GM12875 (cell line): ENCODE data around the gene GADL1.

Experiments
- H3K4me3 ChIP-seq: one replicate; pipeline ENCODE4 v1.5.1; 2011; ENCODE audit warnings: low read depth, low read length, control low read depth
- TF ChIP-seq, protein P1 (sequence below): IDR thresholded peaks from 2 replicates; pipeline ENCODE4 v1.5.1; 2011; ENCODE audit warnings: low read depth, mild to moderate bottlenecking, control low read depth, inconsistent platforms, low read length, moderate library complexity, borderline replicate concordance; ENCODE audit not compliant: insufficient read depth

GADL1 gene

GRCh38 chr3:30681649-30682211 is 212.7 kb downstream of the GADL1 start:
- no peak overlapping the region for H3K4me3 ChIP-seq
- TF ChIP-seq, protein P1, sequence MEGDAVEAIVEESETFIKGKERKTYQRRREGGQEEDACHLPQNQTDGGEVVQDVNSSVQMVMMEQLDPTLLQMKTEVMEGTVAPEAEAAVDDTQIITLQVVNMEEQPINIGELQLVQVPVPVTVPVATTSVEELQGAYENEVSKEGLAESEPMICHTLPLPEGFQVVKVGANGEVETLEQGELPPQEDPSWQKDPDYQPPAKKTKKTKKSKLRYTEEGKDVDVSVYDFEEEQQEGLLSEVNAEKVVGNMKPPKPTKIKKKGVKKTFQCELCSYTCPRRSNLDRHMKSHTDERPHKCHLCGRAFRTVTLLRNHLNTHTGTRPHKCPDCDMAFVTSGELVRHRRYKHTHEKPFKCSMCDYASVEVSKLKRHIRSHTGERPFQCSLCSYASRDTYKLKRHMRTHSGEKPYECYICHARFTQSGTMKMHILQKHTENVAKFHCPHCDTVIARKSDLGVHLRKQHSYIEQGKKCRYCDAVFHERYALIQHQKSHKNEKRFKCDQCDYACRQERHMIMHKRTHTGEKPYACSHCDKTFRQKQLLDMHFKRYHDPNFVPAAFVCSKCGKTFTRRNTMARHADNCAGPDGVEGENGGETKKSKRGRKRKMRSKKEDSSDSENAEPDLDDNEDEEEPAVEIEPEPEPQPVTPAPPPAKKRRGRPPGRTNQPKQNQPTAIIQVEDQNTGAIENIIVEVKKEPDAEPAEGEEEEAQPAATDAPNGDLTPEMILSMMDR = no peak

DNA sequence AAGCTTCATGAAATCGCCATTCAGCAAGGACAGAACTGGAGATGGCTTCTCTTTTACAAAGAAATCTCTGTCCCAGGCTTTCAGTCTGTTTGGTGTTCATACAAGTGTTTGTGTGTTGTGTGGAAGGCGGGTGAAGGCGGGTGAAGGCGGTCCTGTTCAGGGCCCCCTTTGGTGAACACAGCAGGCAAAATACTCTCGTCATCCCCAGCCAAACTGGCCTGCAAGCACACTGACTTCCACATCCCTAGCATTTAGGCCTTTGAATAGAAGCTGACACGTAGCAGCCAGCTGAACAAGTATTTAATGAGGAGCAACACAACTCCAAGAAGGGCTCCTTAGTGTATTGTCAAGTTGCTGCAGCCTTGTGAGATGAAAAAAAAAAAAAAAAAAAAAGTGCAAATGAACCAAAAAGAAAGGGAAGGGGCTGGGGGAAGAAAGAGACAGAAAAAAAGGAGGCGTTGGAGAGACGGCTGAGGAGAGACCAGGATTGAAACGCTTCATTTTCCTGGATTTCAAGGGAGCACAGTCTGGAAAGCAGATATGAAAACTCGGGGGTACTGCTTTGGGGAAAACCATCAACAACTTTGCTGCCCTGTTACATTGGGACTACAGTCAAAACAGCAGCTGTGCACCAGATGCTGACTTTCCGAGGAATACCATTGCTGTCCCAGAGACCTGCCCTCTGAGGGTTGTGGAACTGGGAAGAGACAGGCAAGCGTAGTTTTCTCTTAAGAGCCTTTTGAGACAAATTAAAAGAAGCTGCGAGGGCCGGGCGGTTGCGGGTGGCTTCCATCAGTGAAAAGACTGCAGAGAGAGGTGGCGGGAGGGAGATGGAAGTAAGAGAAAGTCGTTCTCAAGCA is 213.4 kb downstream of the GADL1 start:
- TF ChIP-seq, protein P1 = no peak
- H3K4me3 ChIP-seq = no peak overlapping the region

GRCh38 chr3:30679045-30679444 is 215.4 kb downstream of the GADL1 start:
- H3K4me3 ChIP-seq = no peak overlapping the region
- TF ChIP-seq, protein P1 = no peak

- H3K4me3 ChIP-seq = no peak overlapping the region
- TF ChIP-seq, protein P1 = no peak
These were observed 217.1 kb downstream of the GADL1 start for GRCh38 chr3:30677347-30677685.

GRCh38 chr3:30676424-30677346 is 217.8 kb downstream of the GADL1 start:
- H3K4me3 ChIP-seq = no peak overlapping the region
- TF ChIP-seq, protein P1 = no peak
